Colonic mucosa (tissue), 4 donors: Measurements from ENCODE around the gene ST3GAL3. TPM values are rescaled to one million over a fixed set of nuclear protein-coding genes. Genes with fewer than 3 reads are reported as not detected.

Experiments used
- DNase-seq: peaks from one replicate; pipeline ENCODE4 v3.0.0-alpha.2; 2020
- H3K27ac ChIP-seq: fragments of 200-600 bp; one replicate; pipeline ENCODE4 v1.8.0; 2021
- H3K27me3 ChIP-seq: fragments of 200-600 bp; one replicate; pipeline ENCODE4 v1.8.0; 2021
- H3K36me3 ChIP-seq: fragments of 200-600 bp; one replicate; pipeline ENCODE4 v1.8.0; 2021
- H3K4me1 ChIP-seq: fragments of 200-600 bp; one replicate; pipeline ENCODE4 v1.8.0; 2021; ENCODE audit warnings: mild to moderate bottlenecking
- H3K4me3 ChIP-seq: fragments of 200-600 bp; one replicate; pipeline ENCODE4 v1.8.0; 2021
- H3K9ac ChIP-seq, 2 donors: one replicate each; pipeline ENCODE4 v1.7.0; 2013; ENCODE audit warnings: control low read depth in 2 of 2, low read depth in 2 of 2, low read length in 2 of 2
- H3K9me3 ChIP-seq: fragments of 200-600 bp; one replicate; pipeline ENCODE4 v1.8.0; 2021
- CTCF ChIP-seq: fragments of 200-600 bp; IDR thresholded peaks from one replicate; pipeline ENCODE4 v1.8.0; 2022; ENCODE audit warnings: antibody characterized with exemption, mild to moderate bottlenecking
- intact Hi-C: fragments of 100-400 bp; cut with DNase I; formaldehyde crosslinking; loops from one replicate; pipeline ENCODE4 v1.14.1; 2022
- total RNA-seq, 2 donors: library from RNA; stranded (reverse); fragmentation: NEBNext Ultra II Directional in 1 of 2; extraction: Animal tissue kit (Norgen Biotek cat#: 25700) in 1 of 2; gene quantifications; one replicate each; pipeline ENCODE4 v1.2.1, GENCODE V29; 2021
- donor health status: healthy.
- donor health status: DM: no; HTN: no; CAD: no.
- donor health status: DM: no; HTN: no; CAD: no.

ST3GAL3 gene
- total RNA-seq, 2 donors from 2014 or later: 5.1 to 6.0 TPM

GRCh38 chr1:43898981-43899380 lies 191.6 kb downstream of the ST3GAL3 start:
- Histone ChIP-seq H3K9ac (no peak overlapping the region), H3K9me3 (no peaks in the 10 kb centered on the region), H3K27me3 (no peaks in the 10 kb centered on the region), H3K36me3 (no peaks in the 10 kb centered on the region), H3K27ac (no peak overlapping the region), H3K4me3 (no peak overlapping the region), H3K4me1 (no peaks in the 10 kb centered on the region)
- no peak for TF ChIP-seq CTCF
- no peak for DNase-seq
- intact Hi-C loops: no loop called here

GRCh38 chr1:43900386-43900785 lies 193.1 kb downstream of the ST3GAL3 start:
- DNase-seq: no peak
- Histone ChIP-seq H3K36me3 (no peaks in the 10 kb centered on the region), H3K27ac (no peak overlapping the region), H3K9ac (no peak overlapping the region), H3K9me3 (no peaks in the 10 kb centered on the region), H3K4me1 (no peaks in the 10 kb centered on the region), H3K4me3 (no peak overlapping the region), H3K27me3 (no peaks in the 10 kb centered on the region)
- intact Hi-C loops: no loop called here
- TF ChIP-seq CTCF: no peak

GRCh38 chr1:43901196-43901961 lies 194.0 kb downstream of the ST3GAL3 start:
- Histone ChIP-seq H3K4me3 (no peak overlapping the region), H3K9ac (no peak overlapping the region), H3K27ac (no peak overlapping the region), H3K4me1 (no peaks in the 10 kb centered on the region), H3K36me3 (no peaks in the 10 kb centered on the region), H3K9me3 (no peaks in the 10 kb centered on the region), H3K27me3 (no peaks in the 10 kb centered on the region)
- no peak for DNase-seq
- TF ChIP-seq CTCF: no peak
- intact Hi-C loops: no loop called here

GRCh38 chr1:43902058-43902831 lies 194.9 kb downstream of the ST3GAL3 start:
- Histone ChIP-seq H3K9ac (no peak overlapping the region), H3K27ac (no peak overlapping the region), H3K4me1 (no peaks in the 10 kb centered on the region), H3K27me3 (no peaks in the 10 kb centered on the region), H3K4me3 (no peak overlapping the region), H3K36me3 (no peaks in the 10 kb centered on the region), H3K9me3 (no peaks in the 10 kb centered on the region)
- TF ChIP-seq CTCF: no peak
- no peak for DNase-seq
- intact Hi-C loops: no loop called here

- no peak overlapping the region for H3K4me3 ChIP-seq
- no peak for DNase-seq
- no peaks in the 10 kb centered on the region for H3K36me3 ChIP-seq
- no peaks in the 10 kb centered on the region for H3K4me1 ChIP-seq
- H3K27me3 ChIP-seq: no peaks in the 10 kb centered on the region
- H3K9ac ChIP-seq: no peak overlapping the region
- intact Hi-C loops: no loop called here
- no peak for TF ChIP-seq CTCF
- no peaks in the 10 kb centered on the region for H3K9me3 ChIP-seq
- no peak overlapping the region for H3K27ac ChIP-seq
Measured at GRCh38 chr1:43904660-43905551, 197.6 kb downstream of the ST3GAL3 start.
